Calu3 (cell line): ENCODE results near the gene MLLT6. TPM values are rescaled to one million over a fixed set of nuclear protein-coding genes. Genes with fewer than 3 reads are reported as not detected.

Experiments used
- BruUV-seq: library from RNA; stranded (reverse); fragments of 400-500 nt; replicated peaks from 2 replicates; lab custom pipeline; 2021; lab: Mats Ljungman, UMichigan
- CTCF ChIA-PET: fragments of 300-600 bp; sonication (Branson Sonifier 250); formaldehyde crosslinking; loops from one replicate; lab custom pipeline; 2022; ENCODE audit warnings: antibody characterized with exemption; lab: Charles Lee
- DNase-seq: peaks from one replicate; pipeline ENCODE4 v3.0.0; 2022
- H3K27ac Mint-ChIP-seq: one replicate; pipeline ENCODE4 v1.8.0; 2022; ENCODE audit warnings: mixed read lengths; ENCODE audit not compliant: unreplicated experiment
- H3K27me3 Mint-ChIP-seq: one replicate; pipeline ENCODE4 v1.8.0; 2022; ENCODE audit warnings: mixed read lengths; ENCODE audit not compliant: unreplicated experiment
- H3K36me3 Mint-ChIP-seq: one replicate; pipeline ENCODE4 v1.8.0; 2022; ENCODE audit warnings: mild to moderate bottlenecking, moderate library complexity, mixed read lengths; ENCODE audit not compliant: insufficient read depth, unreplicated experiment
- H3K4me1 Mint-ChIP-seq: one replicate; pipeline ENCODE4 v1.8.0; 2022; ENCODE audit warnings: mild to moderate bottlenecking, low read depth, mixed read lengths; ENCODE audit not compliant: unreplicated experiment
- H3K4me3 Mint-ChIP-seq: one replicate; pipeline ENCODE4 v1.8.0; 2022; ENCODE audit warnings: mild to moderate bottlenecking, low read depth, moderate library complexity, mixed read lengths; ENCODE audit not compliant: unreplicated experiment
- H3K9me3 Mint-ChIP-seq: one replicate; pipeline ENCODE4 v1.8.0; 2022; ENCODE audit warnings: low read depth, mixed read lengths; ENCODE audit not compliant: unreplicated experiment
- intact Hi-C: fragments of 100-400 bp; cut with micrococcal nuclease; formaldehyde crosslinking; loops from one replicate; pipeline ENCODE4 v1.10.0; 2022; ENCODE audit not compliant: unreplicated experiment
- total RNA-seq: library from RNA; stranded (reverse); gene quantifications from 2 replicates; pipeline ENCODE4 v1.2.3, GENCODE V29; 2022
- TF ChIP-seq, protein P1 (sequence below): fragments of 200-600 bp; IDR thresholded peaks from one replicate; pipeline ENCODE4 v1.8.0; 2022; ENCODE audit warnings: antibody characterized with exemption; ENCODE audit not compliant: unreplicated experiment

MLLT6 gene
- total RNA-seq, 1 experiment from 2014 or later, result 463 TPM

DNA sequence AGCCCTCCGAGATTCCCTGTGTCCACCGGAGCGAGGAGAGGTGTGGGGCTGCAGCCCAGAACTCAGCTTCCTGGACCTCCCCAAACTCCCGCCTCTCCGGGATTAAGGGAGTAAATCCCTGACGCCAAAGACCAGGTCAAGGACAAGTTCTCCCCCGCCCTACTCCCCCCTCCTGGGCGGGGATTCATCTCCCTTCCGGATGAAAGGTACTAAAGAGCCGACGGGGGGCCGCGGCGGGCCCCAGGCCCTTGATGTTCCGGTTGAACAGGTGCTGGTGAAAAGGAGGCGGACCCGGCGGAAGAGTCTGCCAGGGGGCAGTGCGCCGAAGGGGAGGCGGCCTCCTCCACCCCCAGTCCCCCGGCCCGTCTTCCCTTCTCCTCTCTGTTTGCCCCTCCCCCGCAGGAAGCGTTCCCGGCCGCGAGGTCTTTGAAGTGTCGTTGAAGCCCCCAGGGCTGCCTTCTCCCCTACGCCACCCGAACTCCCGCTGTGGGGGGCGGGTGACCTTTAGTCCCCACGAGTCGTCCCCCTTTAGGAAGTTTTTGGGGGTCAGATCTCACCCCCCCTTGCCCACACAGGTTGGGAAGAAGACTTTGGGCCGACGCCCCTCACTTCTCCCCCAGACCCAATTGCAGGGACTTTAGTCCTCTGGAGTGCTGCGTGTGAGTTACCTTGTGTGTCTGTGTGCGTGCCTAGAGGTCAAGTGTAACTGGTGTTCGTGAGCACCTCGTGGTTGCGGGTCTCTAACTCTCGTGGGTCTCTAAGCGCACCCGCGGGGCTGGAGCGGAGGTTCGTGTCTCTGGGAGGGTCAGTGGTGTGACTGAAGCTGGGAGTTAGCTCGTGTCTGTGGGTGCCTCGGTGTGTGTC lies 1.1 kb upstream of the MLLT6 start:
- H3K4me3 Mint-ChIP-seq, result peak overlapping the region; percentile 85
- H3K27me3 Mint-ChIP-seq, result peaks cover 18% of the 10 kb centered on the region
- BruUV-seq, result no TSS peak
- H3K4me1 Mint-ChIP-seq, result peaks cover 44% of the 10 kb centered on the region
- intact Hi-C loops, result loop anchor here (1.0 to 2.0 kb wide), 3 partner anchors 26 to 47 kb away; partner anchors contain the start of gene CISD3
- H3K27ac Mint-ChIP-seq, result peak overlapping the region; percentile 90
- CTCF ChIA-PET, result interaction anchor here (0.5 to 6.2 kb wide), 9 partner anchors 13 to 620 kb away, joined by 3 to 38 read pairs (median 5); partner anchors contain the start of gene CISD3
- TF ChIP-seq, protein P1, sequence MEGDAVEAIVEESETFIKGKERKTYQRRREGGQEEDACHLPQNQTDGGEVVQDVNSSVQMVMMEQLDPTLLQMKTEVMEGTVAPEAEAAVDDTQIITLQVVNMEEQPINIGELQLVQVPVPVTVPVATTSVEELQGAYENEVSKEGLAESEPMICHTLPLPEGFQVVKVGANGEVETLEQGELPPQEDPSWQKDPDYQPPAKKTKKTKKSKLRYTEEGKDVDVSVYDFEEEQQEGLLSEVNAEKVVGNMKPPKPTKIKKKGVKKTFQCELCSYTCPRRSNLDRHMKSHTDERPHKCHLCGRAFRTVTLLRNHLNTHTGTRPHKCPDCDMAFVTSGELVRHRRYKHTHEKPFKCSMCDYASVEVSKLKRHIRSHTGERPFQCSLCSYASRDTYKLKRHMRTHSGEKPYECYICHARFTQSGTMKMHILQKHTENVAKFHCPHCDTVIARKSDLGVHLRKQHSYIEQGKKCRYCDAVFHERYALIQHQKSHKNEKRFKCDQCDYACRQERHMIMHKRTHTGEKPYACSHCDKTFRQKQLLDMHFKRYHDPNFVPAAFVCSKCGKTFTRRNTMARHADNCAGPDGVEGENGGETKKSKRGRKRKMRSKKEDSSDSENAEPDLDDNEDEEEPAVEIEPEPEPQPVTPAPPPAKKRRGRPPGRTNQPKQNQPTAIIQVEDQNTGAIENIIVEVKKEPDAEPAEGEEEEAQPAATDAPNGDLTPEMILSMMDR, result no peak
- DNase-seq, result peak; percentile 100
- peaks cover 76% of the 10 kb centered on the region for H3K36me3 Mint-ChIP-seq
- no peaks in the 10 kb centered on the region for H3K9me3 Mint-ChIP-seq

DNA sequence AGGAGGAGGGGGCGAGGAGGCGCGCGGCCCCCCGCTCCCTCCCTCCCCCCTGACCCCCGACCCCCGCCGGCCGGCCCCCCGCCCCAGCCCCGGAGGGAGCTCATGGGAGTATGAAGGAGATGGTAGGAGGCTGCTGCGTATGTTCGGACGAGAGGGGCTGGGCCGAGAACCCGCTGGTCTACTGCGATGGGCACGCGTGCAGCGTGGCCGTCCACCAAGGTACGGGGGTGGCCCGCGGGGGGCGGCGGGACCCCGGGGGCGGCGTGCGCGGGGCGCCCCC lies 390 bp downstream of the MLLT6 start:
- Mint-ChIP-seq H3K4me1 (peaks cover 42% of the 10 kb centered on the region), H3K27me3 (peaks cover 3% of the 10 kb centered on the region), H3K4me3 (peak overlapping the region; percentile 85), H3K36me3 (peaks cover 88% of the 10 kb centered on the region), H3K9me3 (no peaks in the 10 kb centered on the region), H3K27ac (peak overlapping the region; percentile 90)
- CTCF ChIA-PET, result interaction anchor here (0.6 to 6.2 kb wide), 11 partner anchors 9 to 147 kb away, joined by 3 to 38 read pairs (median 4); partner anchors contain the start of gene CISD3
- TF ChIP-seq, protein P1, result no peak
- DNase-seq, result no peak
- no TSS peak for BruUV-seq
- intact Hi-C loops, result no loop called here

DNA sequence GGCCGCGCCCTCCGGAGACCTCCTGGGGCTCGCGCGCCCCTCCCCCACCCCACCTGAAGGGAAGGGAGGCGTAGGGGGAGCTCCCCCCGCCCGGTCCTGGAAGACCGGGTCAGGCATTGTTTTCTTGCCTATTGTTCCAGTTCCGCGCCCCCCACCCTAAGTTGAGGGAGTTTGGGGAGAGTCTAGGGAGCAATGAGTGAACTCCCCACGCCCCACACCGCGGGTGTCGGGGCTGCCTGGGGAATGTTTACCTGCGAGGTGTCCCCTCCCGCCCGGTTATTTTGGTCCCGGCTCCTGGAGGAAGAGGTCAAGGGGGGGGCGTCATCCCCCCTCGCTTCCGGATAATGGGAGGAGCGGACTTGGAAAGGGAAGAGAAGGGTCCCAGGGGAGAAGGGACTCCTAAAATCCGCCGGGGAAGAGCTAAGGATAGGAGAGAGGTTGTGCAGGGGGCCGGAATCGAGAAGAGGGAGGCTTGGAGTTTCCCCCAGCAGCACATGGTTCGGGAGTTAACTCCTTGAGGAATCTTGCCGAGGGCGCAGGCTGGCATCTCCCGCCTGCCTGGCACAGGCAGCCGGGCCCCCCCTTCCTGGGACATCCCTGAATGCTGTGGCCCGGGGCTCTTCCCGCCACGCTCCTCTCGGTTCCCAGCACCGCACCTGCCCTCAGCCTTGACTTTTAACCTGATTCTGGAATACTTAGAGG lies 881 bp downstream of the MLLT6 start:
- peaks cover 40% of the 10 kb centered on the region for H3K4me1 Mint-ChIP-seq
- H3K9me3 Mint-ChIP-seq, result no peaks in the 10 kb centered on the region
- H3K36me3 Mint-ChIP-seq, result peaks cover 93% of the 10 kb centered on the region
- intact Hi-C loops, result loop anchor here (1.0 kb wide), 1 partner anchor 43 kb away; no protein-coding TSS in a partner anchor
- TF ChIP-seq, protein P1, result peak; percentile 29
- H3K4me3 Mint-ChIP-seq, result peak overlapping the region; percentile 85
- DNase-seq, result peak; percentile 80
- H3K27me3 Mint-ChIP-seq, result no peaks in the 10 kb centered on the region
- peak overlapping the region; percentile 90 for H3K27ac Mint-ChIP-seq
- BruUV-seq, result no TSS peak
- CTCF ChIA-PET, result interaction anchor here (0.6 to 6.2 kb wide), 14 partner anchors 8 to 469 kb away, joined by 3 to 38 read pairs (median 6); partner anchors contain the start of genes CISD3 and PLXDC1

DNA sequence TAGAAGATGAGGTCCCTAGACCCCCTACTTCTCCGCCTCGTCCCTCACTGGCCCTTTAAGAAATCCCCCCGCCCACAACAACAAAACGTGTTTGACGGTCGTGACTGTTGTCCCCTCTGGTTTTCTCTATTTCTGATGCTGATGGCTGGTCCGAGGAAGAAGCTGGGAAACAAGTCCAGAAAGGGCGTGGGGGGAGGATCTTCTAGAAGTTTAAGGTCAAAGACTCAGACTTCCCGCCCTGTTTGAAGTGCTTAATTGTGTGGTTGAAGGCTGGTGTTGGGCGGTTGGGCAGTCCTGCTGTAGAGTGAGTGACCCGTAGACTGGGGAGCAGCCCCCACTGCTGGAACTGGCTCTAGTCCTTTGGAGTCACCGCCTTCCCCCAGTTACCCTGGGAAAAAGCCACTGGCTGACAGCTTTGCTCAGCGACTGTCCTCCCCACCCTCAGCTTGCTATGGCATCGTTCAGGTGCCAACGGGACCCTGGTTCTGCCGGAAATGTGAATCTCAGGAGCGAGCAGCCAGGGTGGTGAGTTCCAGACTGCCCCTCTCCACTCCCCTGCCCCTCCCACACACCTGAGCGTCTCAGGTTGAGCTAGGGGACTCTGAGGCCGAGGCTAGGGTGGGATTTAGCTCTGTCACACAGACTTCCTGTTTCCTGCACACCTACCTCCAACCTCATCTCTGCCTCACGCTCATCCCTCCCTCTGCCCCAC lies 1.6 kb downstream of the MLLT6 start:
- Mint-ChIP-seq H3K9me3 (no peaks in the 10 kb centered on the region), H3K4me3 (peak overlapping the region; percentile 85), H3K27ac (peak overlapping the region; percentile 90), H3K4me1 (peaks cover 40% of the 10 kb centered on the region), H3K36me3 (peaks cover 94% of the 10 kb centered on the region), H3K27me3 (no peaks in the 10 kb centered on the region)
- TF ChIP-seq, protein P1, result no peak
- CTCF ChIA-PET, result interaction anchor here (0.5 to 6.2 kb wide), 11 partner anchors 12 to 1106 kb away, joined by 3 to 38 read pairs (median 7); partner anchors contain the start of genes CISD3 and PLXDC1
- BruUV-seq, result TSS peak; percentile 12
- peak; percentile 42 for DNase-seq
- intact Hi-C loops, result loop anchor here (1.0 kb wide), 1 partner anchor 43 kb away; no protein-coding TSS in a partner anchor
